Measurements from ENCODE around the gene NEMP2.

The NEMP2 gene

GRCh38 chr2:190462181-190462580 lies 72.3 kb downstream of the NEMP2 start:
- TF ChIP-seq CTCF (IDR thresholded peaks at IDR 0.05; ENCODE audit: insufficient read depth, low read depth, low read length, missing control alignments), result no peak
- no peak for DNase-seq (ENCODE audit: low read depth)
- H3K4me3 ChIP-seq (ENCODE audit: low read depth, low read length), result no peak overlapping the region

GRCh38 chr2:190460487-190460886 lies 74.0 kb downstream of the NEMP2 start:
- no peak for TF ChIP-seq CTCF (IDR thresholded peaks at IDR 0.05; ENCODE audit: insufficient read depth, low read depth, low read length, missing control alignments)
- H3K4me3 ChIP-seq (ENCODE audit: low read depth, low read length), result no peak overlapping the region
- DNase-seq (ENCODE audit: low read depth), result no peak

GRCh38 chr2:190459881-190460280 lies 74.6 kb downstream of the NEMP2 start:
- DNase-seq (ENCODE audit: low read depth), result no peak
- TF ChIP-seq CTCF (IDR thresholded peaks at IDR 0.05; ENCODE audit: insufficient read depth, low read depth, low read length, missing control alignments), result no peak
- no peak overlapping the region for H3K4me3 ChIP-seq (ENCODE audit: low read depth, low read length)

- no peak for DNase-seq (ENCODE audit: low read depth)
- H3K4me3 ChIP-seq (ENCODE audit: low read depth, low read length), result no peak overlapping the region
- TF ChIP-seq CTCF (IDR thresholded peaks at IDR 0.05; ENCODE audit: insufficient read depth, low read depth, low read length, missing control alignments), result no peak
Observed at GRCh38 chr2:190458352-190459107, 76.0 kb downstream of the NEMP2 start.

- H3K4me3 ChIP-seq (ENCODE audit: low read depth, low read length), result no peak overlapping the region
- TF ChIP-seq CTCF (IDR thresholded peaks at IDR 0.05; ENCODE audit: insufficient read depth, low read depth, low read length, missing control alignments), result no peak
- no peak for DNase-seq (ENCODE audit: low read depth)
Observed at GRCh38 chr2:190457256-190457655, 77.3 kb downstream of the NEMP2 start.

- no peak for TF ChIP-seq CTCF (IDR thresholded peaks at IDR 0.05; ENCODE audit: insufficient read depth, low read depth, low read length, missing control alignments)
- DNase-seq (ENCODE audit: low read depth), result no peak
- no peak overlapping the region for H3K4me3 ChIP-seq (ENCODE audit: low read depth, low read length)
Observed at GRCh38 chr2:190456833-190457232, 77.7 kb downstream of the NEMP2 start.

All from GM12865 (cell line).